Measurements from ENCODE around the gene TMEM256. TPM values are rescaled to one million over a fixed set of nuclear protein-coding genes. Genes with fewer than 3 reads are reported as not detected.
A peak's percentile ranks its signal among the peaks of the same experiment; 100 is the strongest.

Gene TMEM256
- total and polyA plus RNA-seq, 9 of the 15 experiments (the other 6 are each of a cell fraction or from before 2014, with no cell fraction given) = 43.4 to 177 (median 68.5) TPM

- TF ChIP-seq MED1 (CRISPR knock-in tag; IDR thresholded peaks at IDR 0.05; ENCODE audit: borderline replicate concordance) (no peak), KHSRP (IDR thresholded peaks at IDR 0.05) (no peak), EWSR1 (IDR thresholded peaks at IDR 0.05; ENCODE audit: borderline replicate concordance, low read depth, partially characterized antibody) (no peak), CBFA2T2 (conservative IDR thresholded peaks at IDR 0.05) (no peak), CCNT2 (IDR thresholded peaks at IDR 0.05; ENCODE audit: borderline replicate concordance, extremely low read depth, insufficient read length, low read depth, low read length) (no peak), ZNF511 (CRISPR knock-in tag; IDR thresholded peaks at IDR 0.05) (no peak), MCM7 (IDR thresholded peaks at IDR 0.05) (no peak), NFIC (IDR thresholded peaks at IDR 0.05) (0 out of 2 replicates have a peak, but pooled peaks have one; percentile 28), MEF2A (IDR thresholded peaks at IDR 0.05; ENCODE audit: control insufficient read depth, low read depth, low read length) (no peak), EGR1 (conservative IDR thresholded peaks at IDR 0.05) (0 out of 2 replicates have a peak, but pooled peaks have one; percentile 2), HDAC1 (IDR thresholded peaks at IDR 0.05) (0 out of 4 replicates have a peak, but pooled peaks of 1 of the 2 experiments have one; percentile 17), RBM39 (optimal IDR thresholded peaks at IDR 0.05; ENCODE audit: low read depth, low read length) (no peak), DEAF1 (CRISPR knock-in tag; IDR thresholded peaks at IDR 0.05) (no peak)
- TF ChIP-seq, protein P1, sequence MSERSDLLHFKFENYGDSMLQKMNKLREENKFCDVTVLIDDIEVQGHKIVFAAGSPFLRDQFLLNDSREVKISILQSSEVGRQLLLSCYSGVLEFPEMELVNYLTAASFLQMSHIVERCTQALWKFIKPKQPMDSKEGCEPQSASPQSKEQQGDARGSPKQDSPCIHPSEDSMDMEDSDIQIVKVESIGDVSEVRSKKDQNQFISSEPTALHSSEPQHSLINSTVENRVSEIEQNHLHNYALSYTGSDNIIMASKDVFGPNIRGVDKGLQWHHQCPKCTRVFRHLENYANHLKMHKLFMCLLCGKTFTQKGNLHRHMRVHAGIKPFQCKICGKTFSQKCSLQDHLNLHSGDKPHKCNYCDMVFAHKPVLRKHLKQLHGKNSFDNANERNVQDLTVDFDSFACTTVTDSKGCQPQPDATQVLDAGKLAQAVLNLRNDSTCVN (CRISPR knock-in tag; IDR thresholded peaks at IDR 0.05) = no peak
- TF ChIP-seq, protein P2, sequence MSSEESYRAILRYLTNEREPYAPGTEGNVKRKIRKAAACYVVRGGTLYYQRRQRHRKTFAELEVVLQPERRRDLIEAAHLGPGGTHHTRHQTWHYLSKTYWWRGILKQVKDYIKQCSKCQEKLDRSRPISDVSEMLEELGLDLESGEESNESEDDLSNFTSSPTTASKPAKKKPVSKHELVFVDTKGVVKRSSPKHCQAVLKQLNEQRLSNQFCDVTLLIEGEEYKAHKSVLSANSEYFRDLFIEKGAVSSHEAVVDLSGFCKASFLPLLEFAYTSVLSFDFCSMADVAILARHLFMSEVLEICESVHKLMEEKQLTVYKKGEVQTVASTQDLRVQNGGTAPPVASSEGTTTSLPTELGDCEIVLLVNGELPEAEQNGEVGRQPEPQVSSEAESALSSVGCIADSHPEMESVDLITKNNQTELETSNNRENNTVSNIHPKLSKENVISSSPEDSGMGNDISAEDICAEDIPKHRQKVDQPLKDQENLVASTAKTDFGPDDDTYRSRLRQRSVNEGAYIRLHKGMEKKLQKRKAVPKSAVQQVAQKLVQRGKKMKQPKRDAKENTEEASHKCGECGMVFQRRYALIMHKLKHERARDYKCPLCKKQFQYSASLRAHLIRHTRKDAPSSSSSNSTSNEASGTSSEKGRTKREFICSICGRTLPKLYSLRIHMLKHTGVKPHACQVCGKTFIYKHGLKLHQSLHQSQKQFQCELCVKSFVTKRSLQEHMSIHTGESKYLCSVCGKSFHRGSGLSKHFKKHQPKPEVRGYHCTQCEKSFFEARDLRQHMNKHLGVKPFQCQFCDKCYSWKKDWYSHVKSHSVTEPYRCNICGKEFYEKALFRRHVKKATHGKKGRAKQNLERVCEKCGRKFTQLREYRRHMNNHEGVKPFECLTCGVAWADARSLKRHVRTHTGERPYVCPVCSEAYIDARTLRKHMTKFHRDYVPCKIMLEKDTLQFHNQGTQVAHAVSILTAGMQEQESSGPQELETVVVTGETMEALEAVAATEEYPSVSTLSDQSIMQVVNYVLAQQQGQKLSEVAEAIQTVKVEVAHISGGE (CRISPR knock-in tag; IDR thresholded peaks at IDR 0.05) = no peak
- TF ChIP-seq, protein P3, sequence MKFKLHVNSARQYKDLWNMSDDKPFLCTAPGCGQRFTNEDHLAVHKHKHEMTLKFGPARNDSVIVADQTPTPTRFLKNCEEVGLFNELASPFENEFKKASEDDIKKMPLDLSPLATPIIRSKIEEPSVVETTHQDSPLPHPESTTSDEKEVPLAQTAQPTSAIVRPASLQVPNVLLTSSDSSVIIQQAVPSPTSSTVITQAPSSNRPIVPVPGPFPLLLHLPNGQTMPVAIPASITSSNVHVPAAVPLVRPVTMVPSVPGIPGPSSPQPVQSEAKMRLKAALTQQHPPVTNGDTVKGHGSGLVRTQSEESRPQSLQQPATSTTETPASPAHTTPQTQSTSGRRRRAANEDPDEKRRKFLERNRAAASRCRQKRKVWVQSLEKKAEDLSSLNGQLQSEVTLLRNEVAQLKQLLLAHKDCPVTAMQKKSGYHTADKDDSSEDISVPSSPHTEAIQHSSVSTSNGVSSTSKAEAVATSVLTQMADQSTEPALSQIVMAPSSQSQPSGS (CRISPR knock-in tag; IDR thresholded peaks at IDR 0.05) = no peak
- TF ChIP-seq, protein P4, sequence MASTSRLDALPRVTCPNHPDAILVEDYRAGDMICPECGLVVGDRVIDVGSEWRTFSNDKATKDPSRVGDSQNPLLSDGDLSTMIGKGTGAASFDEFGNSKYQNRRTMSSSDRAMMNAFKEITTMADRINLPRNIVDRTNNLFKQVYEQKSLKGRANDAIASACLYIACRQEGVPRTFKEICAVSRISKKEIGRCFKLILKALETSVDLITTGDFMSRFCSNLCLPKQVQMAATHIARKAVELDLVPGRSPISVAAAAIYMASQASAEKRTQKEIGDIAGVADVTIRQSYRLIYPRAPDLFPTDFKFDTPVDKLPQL (IDR thresholded peaks at IDR 0.05; ENCODE audit: extremely low read depth, insufficient read length) = no peak
- TF ChIP-seq, protein P5, sequence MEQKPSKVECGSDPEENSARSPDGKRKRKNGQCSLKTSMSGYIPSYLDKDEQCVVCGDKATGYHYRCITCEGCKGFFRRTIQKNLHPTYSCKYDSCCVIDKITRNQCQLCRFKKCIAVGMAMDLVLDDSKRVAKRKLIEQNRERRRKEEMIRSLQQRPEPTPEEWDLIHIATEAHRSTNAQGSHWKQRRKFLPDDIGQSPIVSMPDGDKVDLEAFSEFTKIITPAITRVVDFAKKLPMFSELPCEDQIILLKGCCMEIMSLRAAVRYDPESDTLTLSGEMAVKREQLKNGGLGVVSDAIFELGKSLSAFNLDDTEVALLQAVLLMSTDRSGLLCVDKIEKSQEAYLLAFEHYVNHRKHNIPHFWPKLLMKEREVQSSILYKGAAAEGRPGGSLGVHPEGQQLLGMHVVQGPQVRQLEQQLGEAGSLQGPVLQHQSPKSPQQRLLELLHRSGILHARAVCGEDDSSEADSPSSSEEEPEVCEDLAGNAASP (IDR thresholded peaks at IDR 0.05) = no peak
Measured at GRCh38 chr17:7445619-7445968, 41.7 kb upstream of the TMEM256 start (continued).
